ENCODE data around the gene RNF224.

GRCh38 chr9:137242269-137243203 lies 15.2 kb downstream of the RNF224 start:
- no peak for TF ChIP-seq CTCF (IDR thresholded peaks at IDR 0.05)
- no peak for TF ChIP-seq POLR2A (IDR thresholded peaks at IDR 0.05)
